ENCODE data around the gene ABHD12. TPM values are rescaled to one million over a fixed set of nuclear protein-coding genes. Genes with fewer than 3 reads are reported as not detected.
A peak's percentile ranks its signal among the peaks of the same experiment; 100 is the strongest.

Gene ABHD12
- total RNA-seq, 3 donors from 2014 or later: 26.9 to 67.7 (median 53.4) TPM

- H3K4me3 ChIP-seq: no peak overlapping the region
- TF ChIP-seq POLR2AphosphoS5 (IDR thresholded peaks at IDR 0.05) (no peak), CTCF (IDR thresholded peaks at IDR 0.05) (no peak), POLR2A (IDR thresholded peaks at IDR 0.05) (no peak)
- intact Hi-C loops (cut with DNase I; ENCODE audit: low total_unique reads): no loop called here
- no peak for DNase-seq (ENCODE audit: low spot score in 2 of 2)
- no peaks in the 10 kb centered on the region for H3K9me3 ChIP-seq
- H3K27ac ChIP-seq: peak overlapping the region; percentile 76 to 85
- peaks cover 7 to 13% of the 10 kb centered on the region in 2 donors for H3K4me1 ChIP-seq
- H3K36me3 ChIP-seq: no peaks in the 10 kb centered on the region
- no peaks in the 10 kb centered on the region for H3K27me3 ChIP-seq
Observed at GRCh38 chr20:25308671-25309394, 81.8 kb downstream of the ABHD12 start.

- no peak overlapping the region for H3K27ac ChIP-seq
- no peaks in the 10 kb centered on the region for H3K9me3 ChIP-seq
- intact Hi-C loops (cut with DNase I; ENCODE audit: low total_unique reads): no loop called here
- no peak for DNase-seq (ENCODE audit: low spot score in 2 of 2)
- no peaks in the 10 kb centered on the region for H3K27me3 ChIP-seq
- no peak overlapping the region for H3K4me3 ChIP-seq
- H3K4me1 ChIP-seq: peaks cover 7 to 13% of the 10 kb centered on the region in 2 donors
- no peaks in the 10 kb centered on the region for H3K36me3 ChIP-seq
- TF ChIP-seq POLR2A (IDR thresholded peaks at IDR 0.05) (no peak), CTCF (IDR thresholded peaks at IDR 0.05) (no peak), POLR2AphosphoS5 (IDR thresholded peaks at IDR 0.05) (no peak)
Observed at GRCh38 chr20:25308083-25308491, 82.5 kb downstream of the ABHD12 start.

GRCh38 chr20:25306991-25307903, 83.4 kb downstream of the ABHD12 start:
- no peak for DNase-seq (ENCODE audit: low spot score in 2 of 2)
- H3K27me3 ChIP-seq: no peaks in the 10 kb centered on the region
- H3K9me3 ChIP-seq: no peaks in the 10 kb centered on the region
- intact Hi-C loops (cut with DNase I; ENCODE audit: low total_unique reads): no loop called here
- H3K27ac ChIP-seq: no peak overlapping the region
- H3K36me3 ChIP-seq: no peaks in the 10 kb centered on the region
- peaks cover 7 to 13% of the 10 kb centered on the region in 2 donors for H3K4me1 ChIP-seq
- TF ChIP-seq CTCF (IDR thresholded peaks at IDR 0.05): no peak
- TF ChIP-seq POLR2AphosphoS5 (IDR thresholded peaks at IDR 0.05): no peak
- TF ChIP-seq POLR2A (IDR thresholded peaks at IDR 0.05): no peak
- no peak overlapping the region for H3K4me3 ChIP-seq

- H3K27me3 ChIP-seq: no peaks in the 10 kb centered on the region
- no peaks in the 10 kb centered on the region for H3K9me3 ChIP-seq
- TF ChIP-seq POLR2AphosphoS5 (IDR thresholded peaks at IDR 0.05) (no peak), CTCF (IDR thresholded peaks at IDR 0.05) (no peak), POLR2A (IDR thresholded peaks at IDR 0.05) (no peak)
- intact Hi-C loops (cut with DNase I; ENCODE audit: low total_unique reads): no loop called here
- DNase-seq (ENCODE audit: low spot score in 2 of 2): no peak
- no peak overlapping the region for H3K27ac ChIP-seq
- no peaks in the 10 kb centered on the region for H3K4me1 ChIP-seq
- H3K36me3 ChIP-seq: no peaks in the 10 kb centered on the region
- H3K4me3 ChIP-seq: no peak overlapping the region
Observed at GRCh38 chr20:25304025-25304549, 86.5 kb downstream of the ABHD12 start.
